Activated CD4-positive, alpha-beta T cell treated with anti-CD3 and anti-CD28 coated beads, Interleukin-2, amount 50 U/mL, for 24 hours (primary cell): Measurements from ENCODE around the gene BSN.

Source experiments
- DNase-seq, 2 donors: peaks; one replicate each; pipeline ENCODE4 v3.0.0-alpha.2; 2020; ENCODE audit warnings: low read depth in 1 of 2, low spot score in 1 of 2

Gene BSN

GRCh38 chr3:49711489-49711888, 157.2 kb downstream of the BSN start:
- no peak for DNase-seq

GRCh38 chr3:49712166-49712565, 157.9 kb downstream of the BSN start:
- no peak for DNase-seq

- no peak for DNase-seq
These were observed 158.5 kb downstream of the BSN start for GRCh38 chr3:49712631-49713317.

- no peak for DNase-seq
These were observed 159.2 kb downstream of the BSN start for GRCh38 chr3:49713336-49714105.

- no peak for DNase-seq
These were observed 160.7 kb downstream of the BSN start for GRCh38 chr3:49714728-49715550.

GRCh38 chr3:49715611-49716121, 161.4 kb downstream of the BSN start:
- DNase-seq, result no peak

GRCh38 chr3:49716169-49716568, 161.9 kb downstream of the BSN start:
- DNase-seq, result no peak

GRCh38 chr3:49716691-49717210, 162.5 kb downstream of the BSN start:
- DNase-seq, result no peak

- no peak for DNase-seq
These were observed 163.1 kb downstream of the BSN start for GRCh38 chr3:49717211-49717958.

GRCh38 chr3:49717959-49718857, 163.9 kb downstream of the BSN start:
- DNase-seq, result no peak

GRCh38 chr3:49718858-49719213, 164.6 kb downstream of the BSN start:
- DNase-seq, result no peak

GRCh38 chr3:49719214-49719884, 165.1 kb downstream of the BSN start, which contains the start of gene AMIGO3:
AMIGO3 (minus strand) TSS chr3:49719684; CDS start chr3:49719465, 219 bp downstream.
- DNase-seq, result peak; percentile 78 to 86
